ENCODE measurements around the gene MCF2L.

MCF2L gene

GRCh38 chr13:113043001-113043630, 74.1 kb downstream of the MCF2L start:
- H3K27ac ChIP-seq (ENCODE audit: low read depth, low read length), result no peak overlapping the region

GRCh38 chr13:113043931-113044330, 74.9 kb downstream of the MCF2L start:
- Histone ChIP-seq H3K27me3 (ENCODE audit: low read length) (no peaks in the 10 kb centered on the region), H4K20me1 (ENCODE audit: low read depth, low read length) (no peaks in the 10 kb centered on the region), H2AFZ (ENCODE audit: low read depth, low read length, severe bottlenecking) (no peak overlapping the region), H3K9ac (ENCODE audit: low read length) (no peak overlapping the region), H3K79me2 (ENCODE audit: insufficient read depth, low read length) (no peaks in the 10 kb centered on the region), H3K27ac (ENCODE audit: low read depth, low read length) (no peak overlapping the region), H3F3A (ENCODE audit: insufficient read depth) (no peaks in the 10 kb centered on the region), H3K4me3 (ENCODE audit: insufficient read depth, low read length, poor library complexity, severe bottlenecking) (no peak overlapping the region), H3K9me2 (replicated peaks; ENCODE audit: insufficient read depth, low read length) (no peaks in the 10 kb centered on the region), H3K4me2 (ENCODE audit: low read depth, low read length, poor library complexity, severe bottlenecking) (no peak overlapping the region), H3K9me3 (ENCODE audit: insufficient read depth, low read length) (no peaks in the 10 kb centered on the region), H3K36me3 (ENCODE audit: low read length) (no peaks in the 10 kb centered on the region)
- TF ChIP-seq EZH2phosphoT487 (conservative IDR thresholded peaks at IDR 0.05; ENCODE audit: low read length) (no peak), CTCF (IDR thresholded peaks at IDR 0.05; ENCODE audit: insufficient read depth, low read length, poor library complexity, severe bottlenecking) (no peak)

More at GRCh38 chr13:113043001-113043630, 74.1 kb downstream of the MCF2L start:
- H3K9ac ChIP-seq (ENCODE audit: low read length), result no peak overlapping the region
- H3K79me2 ChIP-seq (ENCODE audit: insufficient read depth, low read length), result no peaks in the 10 kb centered on the region
- TF ChIP-seq EZH2phosphoT487 (conservative IDR thresholded peaks at IDR 0.05; ENCODE audit: low read length), result no peak
- no peak for TF ChIP-seq CTCF (IDR thresholded peaks at IDR 0.05; ENCODE audit: insufficient read depth, low read length, poor library complexity, severe bottlenecking)
- no peaks in the 10 kb centered on the region for H3K9me3 ChIP-seq (ENCODE audit: insufficient read depth, low read length)
- no peaks in the 10 kb centered on the region for H3K36me3 ChIP-seq (ENCODE audit: low read length)
- H4K20me1 ChIP-seq (ENCODE audit: low read depth, low read length), result no peaks in the 10 kb centered on the region
- no peak overlapping the region for H2AFZ ChIP-seq (ENCODE audit: low read depth, low read length, severe bottlenecking)
- H3K9me2 ChIP-seq (replicated peaks; ENCODE audit: insufficient read depth, low read length), result no peaks in the 10 kb centered on the region
- no peak overlapping the region for H3K4me3 ChIP-seq (ENCODE audit: insufficient read depth, low read length, poor library complexity, severe bottlenecking)
- no peaks in the 10 kb centered on the region for H3F3A ChIP-seq (ENCODE audit: insufficient read depth)
- no peak overlapping the region for H3K4me2 ChIP-seq (ENCODE audit: low read depth, low read length, poor library complexity, severe bottlenecking)
- H3K27me3 ChIP-seq (ENCODE audit: low read length), result no peaks in the 10 kb centered on the region

- Histone ChIP-seq H3K27me3 (ENCODE audit: low read length) (no peaks in the 10 kb centered on the region), H3K9ac (ENCODE audit: low read length) (no peak overlapping the region), H3K9me2 (replicated peaks; ENCODE audit: insufficient read depth, low read length) (no peaks in the 10 kb centered on the region), H3K36me3 (ENCODE audit: low read length) (no peaks in the 10 kb centered on the region), H3K4me3 (ENCODE audit: insufficient read depth, low read length, poor library complexity, severe bottlenecking) (no peak overlapping the region), H3K27ac (ENCODE audit: low read depth, low read length) (no peak overlapping the region), H3K79me2 (ENCODE audit: insufficient read depth, low read length) (no peaks in the 10 kb centered on the region), H3K9me3 (ENCODE audit: insufficient read depth, low read length) (no peaks in the 10 kb centered on the region), H3F3A (ENCODE audit: insufficient read depth) (no peaks in the 10 kb centered on the region), H3K4me2 (ENCODE audit: low read depth, low read length, poor library complexity, severe bottlenecking) (no peak overlapping the region), H2AFZ (ENCODE audit: low read depth, low read length, severe bottlenecking) (no peak overlapping the region), H4K20me1 (ENCODE audit: low read depth, low read length) (no peaks in the 10 kb centered on the region)
- TF ChIP-seq CTCF (IDR thresholded peaks at IDR 0.05; ENCODE audit: insufficient read depth, low read length, poor library complexity, severe bottlenecking) (no peak), EZH2phosphoT487 (conservative IDR thresholded peaks at IDR 0.05; ENCODE audit: low read length) (no peak)
Measured at GRCh38 chr13:113044391-113045114, 75.5 kb downstream of the MCF2L start.
